ENCODE results near the gene TIMM44.

DNA sequence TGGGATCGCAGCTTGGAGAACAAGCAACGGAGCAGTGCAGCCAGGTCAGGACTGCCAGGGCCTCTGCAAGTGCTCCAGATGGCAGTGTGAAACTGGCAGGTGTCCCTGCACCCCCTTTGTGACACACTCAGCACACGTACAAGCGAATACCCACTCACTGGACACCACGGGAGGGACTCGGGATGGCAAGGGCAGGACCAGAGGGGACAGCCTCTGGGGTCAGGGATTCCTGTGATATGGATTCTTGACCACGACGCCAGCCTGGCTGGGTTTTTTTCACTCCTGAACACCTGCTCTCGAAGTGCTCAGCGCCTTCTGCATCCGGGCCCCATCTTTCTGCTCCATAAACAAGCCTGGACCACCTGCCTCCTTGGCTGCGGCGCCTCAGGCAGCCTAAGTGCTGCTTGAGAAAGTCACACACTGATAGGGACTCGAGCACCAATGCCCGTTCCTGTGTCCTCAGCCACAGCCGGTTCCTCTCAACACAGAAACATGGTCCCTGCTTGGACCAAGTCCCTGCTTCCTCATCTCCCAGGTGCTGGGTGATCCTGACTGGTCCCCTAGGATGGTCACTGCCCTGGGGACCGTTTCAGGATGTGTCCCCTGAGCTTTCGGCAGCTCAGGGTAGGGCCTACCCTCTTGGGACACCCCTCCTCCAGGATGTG is 40.0 kb upstream of the TIMM44 start:
- TF ChIP-seq CTCF (IDR thresholded peaks at IDR 0.05) (no peak), POLR2A (IDR thresholded peaks at IDR 0.05) (no peak)
